ENCODE measurements around the gene CCDC142.

DNA sequence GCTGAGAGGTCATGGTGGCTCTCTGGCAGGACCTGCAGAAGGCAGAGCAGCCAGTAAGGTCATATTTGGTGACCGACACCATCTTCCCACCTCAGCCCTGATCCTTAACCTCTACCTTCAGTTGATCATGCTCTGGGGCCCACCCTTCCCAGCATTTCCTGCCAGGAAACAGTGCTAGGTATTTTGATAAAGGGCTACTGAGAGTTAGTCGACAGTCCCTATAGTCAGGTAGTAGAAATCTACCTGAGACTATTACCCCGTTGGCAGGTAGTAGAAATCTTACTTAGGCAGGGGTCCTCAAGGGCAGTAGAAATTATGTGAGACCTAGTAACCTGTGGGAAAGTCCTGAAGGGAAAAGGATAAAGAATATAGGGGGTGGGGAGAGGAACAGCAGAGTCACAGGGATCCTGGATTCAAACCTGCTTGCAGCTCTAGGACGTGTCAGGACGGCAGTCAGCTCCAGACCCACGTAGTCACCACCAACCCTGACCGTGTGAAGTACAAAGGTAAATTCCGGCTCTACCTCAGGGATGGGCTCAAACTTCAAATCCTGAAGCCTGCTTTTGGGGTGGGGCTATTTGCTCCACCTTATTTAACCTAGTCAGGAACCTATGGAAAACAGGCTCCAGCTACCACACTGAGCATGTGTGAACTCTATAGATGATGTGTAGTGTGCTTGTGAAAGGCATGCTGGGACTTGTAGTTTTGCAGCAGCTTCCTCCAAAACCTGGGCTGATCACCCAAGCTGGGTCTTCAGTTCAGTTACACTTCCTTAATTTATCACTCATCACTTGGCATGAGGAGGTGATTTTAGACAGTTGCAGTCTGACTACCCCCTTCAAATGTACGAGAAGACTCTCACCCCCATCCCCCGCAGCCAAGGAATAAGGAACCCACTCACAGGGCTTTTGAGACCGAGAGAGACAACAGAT lies 43.2 kb upstream of the CCDC142 start, which contains the start of gene DQX1:
- TF ChIP-seq, protein P1, sequence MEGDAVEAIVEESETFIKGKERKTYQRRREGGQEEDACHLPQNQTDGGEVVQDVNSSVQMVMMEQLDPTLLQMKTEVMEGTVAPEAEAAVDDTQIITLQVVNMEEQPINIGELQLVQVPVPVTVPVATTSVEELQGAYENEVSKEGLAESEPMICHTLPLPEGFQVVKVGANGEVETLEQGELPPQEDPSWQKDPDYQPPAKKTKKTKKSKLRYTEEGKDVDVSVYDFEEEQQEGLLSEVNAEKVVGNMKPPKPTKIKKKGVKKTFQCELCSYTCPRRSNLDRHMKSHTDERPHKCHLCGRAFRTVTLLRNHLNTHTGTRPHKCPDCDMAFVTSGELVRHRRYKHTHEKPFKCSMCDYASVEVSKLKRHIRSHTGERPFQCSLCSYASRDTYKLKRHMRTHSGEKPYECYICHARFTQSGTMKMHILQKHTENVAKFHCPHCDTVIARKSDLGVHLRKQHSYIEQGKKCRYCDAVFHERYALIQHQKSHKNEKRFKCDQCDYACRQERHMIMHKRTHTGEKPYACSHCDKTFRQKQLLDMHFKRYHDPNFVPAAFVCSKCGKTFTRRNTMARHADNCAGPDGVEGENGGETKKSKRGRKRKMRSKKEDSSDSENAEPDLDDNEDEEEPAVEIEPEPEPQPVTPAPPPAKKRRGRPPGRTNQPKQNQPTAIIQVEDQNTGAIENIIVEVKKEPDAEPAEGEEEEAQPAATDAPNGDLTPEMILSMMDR (optimal IDR thresholded peaks at IDR 0.05 in 1 of 3, IDR thresholded peaks at IDR 0.05 in 1 of 3, conservative IDR thresholded peaks at IDR 0.05 in 1 of 3; ENCODE audit: extremely low read depth in 1 of 3, insufficient read depth in 2 of 3, low read length in 3 of 3) = no peak
- TF ChIP-seq EZH2 (IDR thresholded peaks at IDR 0.05; ENCODE audit: low read length) = no peak

All from keratinocyte (primary cell).